Stimulated activated CD8-positive, alpha-beta memory T cell treated with anti-CD3 and anti-CD28 coated beads, Interleukin-4, amount 100 ng/mL, for 4 hours (primary cell): ENCODE measurements around the gene INHA.

Source experiments
- DNase-seq, 2 donors: peaks; one replicate each; pipeline ENCODE4 v3.0.0-alpha.2; 2020; ENCODE audit warnings: low read depth in 2 of 2, low spot score in 1 of 2

The INHA gene

GRCh38 chr2:219571311-219572236 lies 536 bp upstream of the INHA start, which contains the start of gene OBSL1:
TSS of gene OBSL1 (minus strand) at chr2:219571539. CDS start at chr2:219571232, 307 bp downstream.
- DNase-seq, result no peak

DNA sequence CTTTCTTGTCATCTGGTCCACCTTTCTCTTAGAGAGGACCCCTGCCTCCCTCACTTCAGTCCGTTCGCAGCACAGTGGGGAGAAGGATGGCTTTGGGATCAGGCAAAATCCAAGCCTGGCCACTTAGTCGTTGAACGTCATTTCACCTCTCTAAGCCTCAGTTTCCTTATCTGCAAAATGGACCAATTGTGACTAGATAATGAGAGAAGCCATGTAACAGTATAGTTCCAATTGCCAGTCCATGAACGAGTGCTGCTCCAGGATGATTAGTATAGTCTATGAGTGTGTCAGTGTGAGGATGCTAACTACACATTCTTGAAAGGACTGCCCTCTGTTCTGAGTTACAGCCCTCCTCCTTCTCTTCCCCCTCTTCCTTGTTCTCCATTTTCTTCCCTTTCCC lies 1.1 kb downstream of the INHA start:
- no peak for DNase-seq

GRCh38 chr2:219574484-219575311 lies 2.6 kb downstream of the INHA start:
- no peak for DNase-seq

GRCh38 chr2:219575566-219576504 lies 3.7 kb downstream of the INHA start:
- DNase-seq, result no peak

DNA sequence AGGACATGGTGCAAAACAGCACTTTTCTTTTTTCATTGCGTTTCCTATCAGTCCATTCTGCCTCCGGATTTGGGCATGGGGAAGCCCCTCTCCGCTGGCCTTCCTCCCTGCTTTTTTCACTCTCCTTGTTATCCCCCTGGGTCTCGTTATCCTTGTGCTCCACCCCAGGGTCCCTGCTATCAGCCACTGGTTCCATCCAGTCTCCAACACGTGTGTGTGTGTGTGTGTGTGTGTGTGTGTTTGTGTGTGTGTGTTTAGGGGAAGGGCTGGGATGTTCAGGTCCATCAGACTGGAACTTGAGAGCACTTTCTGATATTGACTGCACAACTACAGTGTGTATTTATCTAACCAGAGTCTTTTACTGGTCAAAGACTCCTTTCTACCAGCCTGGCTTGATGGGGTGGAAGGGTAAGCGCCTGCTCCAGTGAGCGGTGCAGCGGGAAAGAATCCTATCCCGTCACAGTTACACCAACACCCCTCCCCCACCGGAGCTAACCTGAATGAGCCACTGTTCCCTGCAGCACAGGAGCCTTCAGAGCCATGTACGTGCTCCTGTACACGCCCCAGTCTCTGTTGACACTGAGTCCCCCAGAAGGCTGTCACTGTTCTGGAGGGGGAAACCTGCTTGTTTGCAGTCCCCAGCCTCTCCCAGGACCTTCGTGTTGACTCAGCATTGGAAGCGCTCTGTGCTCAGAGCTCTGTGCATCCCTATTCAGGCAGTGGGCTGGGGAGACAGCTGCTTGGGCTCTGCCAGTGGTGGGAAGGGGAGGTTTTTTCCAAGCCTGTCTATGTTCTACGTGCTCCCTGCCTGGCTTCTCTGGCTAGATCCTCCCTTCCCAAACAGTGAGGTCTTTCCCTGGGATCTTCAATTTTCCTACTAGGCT lies 4.6 kb downstream of the INHA start:
- DNase-seq, result no peak

GRCh38 chr2:219578811-219579613 lies 6.9 kb downstream of the INHA start:
- no peak for DNase-seq

DNA sequence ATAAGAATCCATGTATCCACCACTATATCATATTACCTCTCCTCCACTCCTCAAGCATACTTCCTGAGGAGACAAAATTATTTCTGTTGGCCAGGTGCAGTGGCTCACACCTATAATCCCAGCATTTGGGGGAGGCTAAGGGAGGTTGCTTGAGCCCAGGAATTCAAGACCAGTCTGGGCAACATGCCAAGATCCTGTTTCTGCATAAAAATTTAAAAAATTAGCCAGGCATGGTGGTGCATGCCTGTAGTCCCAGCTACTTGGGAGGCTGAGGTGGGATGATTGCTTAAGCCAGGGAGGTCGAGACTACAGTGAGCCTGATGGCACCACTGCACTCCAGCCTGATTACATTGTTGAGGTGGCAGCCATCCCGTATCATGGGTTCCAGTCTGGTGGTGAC lies 9.2 kb downstream of the INHA start:
- no peak for DNase-seq

GRCh38 chr2:219591091-219591490 lies 19.0 kb downstream of the INHA start:
- DNase-seq, result no peak

DNA sequence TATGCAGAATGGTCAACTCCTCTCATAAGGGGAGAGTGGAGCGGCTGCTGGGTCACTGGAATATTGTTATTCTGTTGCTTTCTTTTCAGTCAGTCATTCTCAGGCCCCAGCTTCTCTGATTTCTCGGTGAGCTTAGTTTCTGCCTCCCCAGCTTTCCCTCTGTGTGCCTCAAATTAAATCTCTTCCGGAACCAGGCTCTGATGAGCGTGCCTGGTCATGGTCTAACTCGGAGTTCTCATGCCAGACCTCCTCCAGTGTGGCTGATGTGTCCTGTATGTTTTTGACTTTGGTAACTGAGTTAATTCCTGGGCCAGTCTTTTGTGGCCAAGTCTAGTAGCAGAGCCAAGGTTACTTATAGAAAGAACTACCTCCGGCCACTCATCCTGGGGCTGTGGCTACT lies 20.6 kb downstream of the INHA start:
- DNase-seq, result no peak

DNA sequence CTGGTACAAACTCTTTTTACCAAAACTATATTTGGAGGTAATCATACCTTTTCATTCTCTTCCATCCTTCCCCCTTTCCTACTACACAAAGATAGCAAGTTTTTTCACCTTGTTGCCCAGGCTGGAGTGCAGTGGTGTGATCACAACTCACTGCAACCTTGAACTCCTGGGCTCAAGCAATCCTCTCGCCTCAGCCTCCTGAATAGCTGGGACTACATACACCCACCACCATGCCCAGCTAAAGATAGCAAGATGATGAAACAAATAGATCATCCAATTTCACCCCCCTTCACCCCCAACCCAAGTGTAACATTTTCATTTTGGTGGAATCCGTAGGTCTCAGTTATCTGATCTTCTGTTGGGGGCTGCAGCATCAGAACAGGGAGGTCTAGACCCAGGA lies 21.0 kb downstream of the INHA start:
- DNase-seq, result no peak

DNA sequence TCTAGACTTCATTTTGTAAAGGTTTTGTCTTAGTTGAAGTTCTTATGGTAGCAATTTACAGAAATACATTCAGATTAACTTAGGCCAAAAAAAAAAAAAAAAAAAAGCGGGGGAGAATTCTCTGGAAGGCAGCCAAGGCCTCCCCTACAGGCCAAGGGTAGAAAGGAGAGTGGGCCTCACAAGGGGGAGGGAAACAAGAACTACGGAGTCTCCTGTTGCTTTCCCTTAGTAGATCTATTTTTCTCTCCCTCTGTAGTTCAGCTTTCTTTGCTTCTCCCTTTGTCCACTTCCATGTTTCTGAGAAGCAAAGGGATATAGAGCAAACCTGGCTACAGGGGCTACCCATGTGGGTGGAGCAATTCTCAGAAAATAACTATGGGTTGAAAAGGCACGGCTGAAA lies 23.1 kb downstream of the INHA start:
- DNase-seq, result no peak

GRCh38 chr2:219596954-219597551 lies 24.9 kb downstream of the INHA start:
- DNase-seq, result no peak

- peak; percentile 80 to 87 for DNase-seq
These were observed 25.6 kb downstream of the INHA start, which contains the start of gene STK11IP for GRCh38 chr2:219597552-219598307. TSS of gene STK11IP (plus strand) at chr2:219597857. CDS start at chr2:219598120, 263 bp downstream.

GRCh38 chr2:219598308-219599078 lies 26.4 kb downstream of the INHA start:
- no peak for DNase-seq

- no peak for DNase-seq
These were observed 31.7 kb downstream of the INHA start for GRCh38 chr2:219603771-219604170.

DNA sequence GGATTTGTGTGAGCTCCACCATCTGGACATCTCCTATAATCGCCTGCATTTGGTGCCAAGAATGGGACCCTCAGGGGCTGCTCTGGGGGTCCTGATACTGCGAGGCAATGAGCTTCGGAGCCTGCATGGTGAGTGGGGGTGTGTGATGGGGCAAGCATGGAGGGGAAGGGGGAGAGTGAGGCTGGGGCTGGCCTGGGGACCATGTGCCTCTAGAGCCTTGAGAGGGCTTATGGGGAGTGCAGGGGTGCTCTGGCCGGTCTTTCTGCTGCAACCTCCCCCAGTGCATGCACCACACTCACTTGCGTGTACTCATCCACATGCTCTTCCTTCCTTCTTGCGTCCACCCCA lies 33.5 kb downstream of the INHA start:
- no peak for DNase-seq

DNA sequence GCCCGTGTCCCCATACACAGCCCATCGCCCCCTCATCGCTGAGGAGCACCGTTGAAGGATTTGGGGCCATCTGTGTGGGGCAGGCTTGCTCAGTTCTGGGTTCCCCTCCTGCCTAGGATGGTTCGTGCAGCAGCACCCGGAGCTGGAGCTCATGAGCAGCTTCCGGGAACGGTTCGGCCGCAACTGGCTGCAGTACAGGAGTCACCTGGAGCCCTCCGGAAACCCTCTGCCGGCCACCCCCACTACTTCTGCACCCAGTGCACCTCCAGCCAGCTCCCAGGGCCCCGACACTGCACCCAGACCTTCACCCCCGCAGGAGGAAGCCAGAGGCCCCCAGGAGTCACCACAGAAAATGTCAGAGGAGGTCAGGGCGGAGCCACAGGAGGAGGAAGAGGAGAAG lies 35.8 kb downstream of the INHA start:
- DNase-seq, result no peak
